Measurements from ENCODE around the gene MVB12B.

The MVB12B gene

GRCh38 chr9:126374366-126374781 is 47.7 kb downstream of the MVB12B start:
- no peaks in the 10 kb centered on the region for H4K20me1 ChIP-seq (ENCODE audit: low read depth, low read length)
- H3K4me3 ChIP-seq (ENCODE audit: insufficient read depth, low read length, poor library complexity, severe bottlenecking) = no peak overlapping the region
- no peaks in the 10 kb centered on the region for H3K36me3 ChIP-seq (ENCODE audit: low read length)
- H3K4me2 ChIP-seq (ENCODE audit: low read depth, low read length, poor library complexity, severe bottlenecking) = no peak overlapping the region
- no peaks in the 10 kb centered on the region for H3K9me3 ChIP-seq (ENCODE audit: insufficient read depth, low read length)
- no peaks in the 10 kb centered on the region for H3F3A ChIP-seq (ENCODE audit: insufficient read depth)
- H3K79me2 ChIP-seq (ENCODE audit: insufficient read depth, low read length) = no peaks in the 10 kb centered on the region
- H3K27ac ChIP-seq (ENCODE audit: low read depth, low read length) = no peak overlapping the region
- H2AFZ ChIP-seq (ENCODE audit: low read depth, low read length, severe bottlenecking) = no peak overlapping the region
- TF ChIP-seq CTCF (IDR thresholded peaks at IDR 0.05; ENCODE audit: insufficient read depth, low read length, poor library complexity, severe bottlenecking) (no peak), EZH2phosphoT487 (conservative IDR thresholded peaks at IDR 0.05; ENCODE audit: low read length) (no peak)
- no peaks in the 10 kb centered on the region for H3K9me2 ChIP-seq (replicated peaks; ENCODE audit: insufficient read depth, low read length)
- H3K27me3 ChIP-seq (ENCODE audit: low read length) = no peaks in the 10 kb centered on the region
- H3K9ac ChIP-seq (ENCODE audit: low read length) = no peak overlapping the region

DNA sequence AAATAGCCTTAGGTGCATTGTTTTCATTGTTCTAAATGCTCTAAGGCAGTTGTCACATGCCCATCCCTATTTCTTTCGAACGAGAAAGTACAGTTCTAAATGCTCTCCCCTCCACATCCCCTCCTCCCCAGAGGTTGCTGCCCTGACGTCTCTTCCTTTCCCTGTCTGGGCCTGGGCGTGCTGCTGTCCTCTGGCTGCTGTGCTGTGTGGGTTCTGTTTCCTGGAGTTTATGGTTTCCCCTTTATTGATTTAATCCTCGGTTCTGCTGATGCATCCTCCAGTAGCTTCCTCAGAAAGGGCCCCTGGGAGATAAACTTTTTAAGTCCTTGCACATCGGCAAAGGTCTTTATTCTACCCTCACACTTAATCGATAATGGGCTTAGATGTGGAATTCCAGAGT is 48.8 kb downstream of the MVB12B start:
- no peak overlapping the region for H3K4me3 ChIP-seq (ENCODE audit: insufficient read depth, low read length, poor library complexity, severe bottlenecking)
- H3F3A ChIP-seq (ENCODE audit: insufficient read depth) = no peaks in the 10 kb centered on the region

GRCh38 chr9:126376311-126377175 is 49.9 kb downstream of the MVB12B start:
- no peaks in the 10 kb centered on the region for H4K20me1 ChIP-seq (ENCODE audit: low read depth, low read length)
- H3F3A ChIP-seq (ENCODE audit: insufficient read depth) = no peaks in the 10 kb centered on the region
- H3K27me3 ChIP-seq (ENCODE audit: low read length) = no peaks in the 10 kb centered on the region
- H3K9me2 ChIP-seq (replicated peaks; ENCODE audit: insufficient read depth, low read length) = no peaks in the 10 kb centered on the region
- H3K9me3 ChIP-seq (ENCODE audit: insufficient read depth, low read length) = no peaks in the 10 kb centered on the region
- no peak overlapping the region for H3K9ac ChIP-seq (ENCODE audit: low read length)
- no peak overlapping the region for H3K4me3 ChIP-seq (ENCODE audit: insufficient read depth, low read length, poor library complexity, severe bottlenecking)
- TF ChIP-seq EZH2phosphoT487 (conservative IDR thresholded peaks at IDR 0.05; ENCODE audit: low read length) = no peak
- TF ChIP-seq CTCF (IDR thresholded peaks at IDR 0.05; ENCODE audit: insufficient read depth, low read length, poor library complexity, severe bottlenecking) = no peak
- H3K27ac ChIP-seq (ENCODE audit: low read depth, low read length) = no peak overlapping the region
- H3K4me2 ChIP-seq (ENCODE audit: low read depth, low read length, poor library complexity, severe bottlenecking) = no peak overlapping the region
- H3K79me2 ChIP-seq (ENCODE audit: insufficient read depth, low read length) = no peaks in the 10 kb centered on the region
- H2AFZ ChIP-seq (ENCODE audit: low read depth, low read length, severe bottlenecking) = no peak overlapping the region
- no peaks in the 10 kb centered on the region for H3K36me3 ChIP-seq (ENCODE audit: low read length)

More for the DNA sequence above, 48.8 kb downstream of the MVB12B start:
- Histone ChIP-seq H3K9me2 (replicated peaks; ENCODE audit: insufficient read depth, low read length) (no peaks in the 10 kb centered on the region), H3K4me2 (ENCODE audit: low read depth, low read length, poor library complexity, severe bottlenecking) (no peak overlapping the region), H3K9ac (ENCODE audit: low read length) (no peak overlapping the region), H3K27me3 (ENCODE audit: low read length) (no peaks in the 10 kb centered on the region), H3K27ac (ENCODE audit: low read depth, low read length) (no peak overlapping the region), H3K9me3 (ENCODE audit: insufficient read depth, low read length) (no peaks in the 10 kb centered on the region), H4K20me1 (ENCODE audit: low read depth, low read length) (no peaks in the 10 kb centered on the region), H3K36me3 (ENCODE audit: low read length) (no peaks in the 10 kb centered on the region), H3K79me2 (ENCODE audit: insufficient read depth, low read length) (no peaks in the 10 kb centered on the region), H2AFZ (ENCODE audit: low read depth, low read length, severe bottlenecking) (no peak overlapping the region)
- TF ChIP-seq EZH2phosphoT487 (conservative IDR thresholded peaks at IDR 0.05; ENCODE audit: low read length) (no peak), CTCF (IDR thresholded peaks at IDR 0.05; ENCODE audit: insufficient read depth, low read length, poor library complexity, severe bottlenecking) (no peak)

All from SU-DHL-6 (cell line).